Raji (cell line): ENCODE measurements around the gene HIVEP3.

ENCODE experiments used
- POLR2A ChIP-seq: IDR thresholded peaks from 2 replicates; pipeline ENCODE4 v1.6.1; 2011; ENCODE audit warnings: low read depth, low read length, control low read depth; ENCODE audit not compliant: insufficient read depth

HIVEP3 gene

DNA sequence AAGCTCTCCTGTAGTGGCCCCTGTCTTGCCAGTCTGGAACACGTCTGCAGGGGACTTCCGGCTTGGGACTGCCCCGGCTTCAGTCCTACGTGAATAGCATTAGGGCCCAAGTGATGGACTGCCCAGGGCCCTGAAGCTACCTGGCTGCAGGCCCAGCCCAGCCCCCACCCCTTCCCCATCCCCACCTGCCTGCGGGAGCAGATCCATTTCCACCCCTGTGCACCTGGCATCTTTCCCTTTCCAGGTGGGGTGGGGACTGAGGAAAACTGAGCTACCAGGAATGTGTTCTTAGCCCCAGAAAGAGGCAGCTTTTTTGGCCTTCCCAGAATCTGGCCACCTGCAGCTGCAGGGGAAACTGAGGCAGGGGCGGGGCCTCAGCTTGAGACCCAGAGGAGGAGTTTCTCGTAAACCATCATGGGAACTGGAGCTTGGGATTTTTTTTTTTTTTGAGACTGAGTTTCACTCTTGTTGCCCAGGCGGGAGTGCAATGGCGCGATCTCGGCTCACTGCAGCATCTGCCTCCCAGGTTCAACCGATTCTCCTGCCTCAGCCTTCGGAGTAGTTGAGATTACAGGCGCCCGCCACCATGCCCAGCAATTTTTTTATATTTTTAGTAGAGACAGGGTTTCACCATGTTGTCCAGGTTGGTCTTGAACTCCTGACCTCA lies 437.5 kb downstream of the HIVEP3 start:
- no peak for TF ChIP-seq POLR2A

DNA sequence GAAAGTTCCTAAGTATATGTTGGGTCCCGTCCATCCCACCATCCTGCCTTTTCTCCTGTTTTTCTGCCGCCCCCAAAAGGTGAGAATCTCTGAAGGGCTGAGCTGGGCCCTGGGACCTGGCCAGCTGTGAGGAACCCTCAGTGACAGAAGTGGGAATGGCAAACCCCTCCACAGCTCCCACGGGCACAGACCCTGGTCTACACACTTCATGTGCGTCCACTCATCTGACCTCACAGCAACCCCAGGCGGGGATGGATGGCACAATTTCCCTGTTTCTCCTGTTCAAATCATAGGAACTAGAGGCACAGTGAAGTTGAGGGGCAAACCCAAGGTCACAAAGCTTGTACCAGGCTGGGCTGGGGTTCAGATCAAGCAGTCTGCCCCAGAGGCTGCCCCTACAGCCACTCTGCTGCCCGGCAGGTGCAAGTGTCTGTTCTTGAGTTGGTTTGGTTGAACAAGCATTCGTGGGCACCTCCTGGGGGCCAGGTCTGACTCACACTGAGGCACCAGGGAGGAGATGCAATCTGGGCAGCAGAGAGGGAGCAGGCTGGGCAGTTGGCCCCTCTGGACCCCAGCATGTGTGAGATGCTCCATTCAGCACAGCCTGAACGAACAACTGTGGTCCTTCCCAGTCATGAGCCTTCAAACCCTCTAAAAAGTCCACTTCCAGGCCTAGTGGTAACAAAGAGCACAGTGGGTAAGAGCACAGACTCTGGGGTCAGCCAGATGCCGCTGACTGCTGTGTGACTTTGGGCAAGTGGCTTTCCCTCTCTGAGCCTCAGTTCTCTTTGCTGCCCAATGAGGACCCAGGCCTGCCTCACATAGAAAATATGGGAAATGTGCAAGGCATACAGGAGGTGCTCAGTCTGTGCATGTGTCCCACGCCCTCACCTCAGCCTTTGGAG lies 438.3 kb downstream of the HIVEP3 start:
- no peak for TF ChIP-seq POLR2A

DNA sequence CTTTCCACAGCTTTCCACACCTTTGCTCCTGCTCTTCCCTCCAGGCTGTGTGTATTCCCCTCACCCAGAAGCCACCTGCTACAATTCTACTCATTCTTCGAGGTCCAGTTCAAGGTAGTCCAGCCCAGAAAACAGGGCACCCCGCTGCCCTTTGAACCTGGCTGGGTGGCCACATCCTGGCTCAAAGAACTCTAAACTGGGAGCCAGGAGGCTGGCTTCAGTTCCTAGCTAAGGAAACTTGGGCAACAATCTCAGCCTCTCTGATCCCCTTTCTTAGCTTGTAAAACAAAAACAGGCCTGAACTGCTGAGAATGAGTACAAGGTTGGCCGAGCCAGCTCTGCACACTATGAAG lies 438.9 kb downstream of the HIVEP3 start:
- TF ChIP-seq POLR2A, result no peak

DNA sequence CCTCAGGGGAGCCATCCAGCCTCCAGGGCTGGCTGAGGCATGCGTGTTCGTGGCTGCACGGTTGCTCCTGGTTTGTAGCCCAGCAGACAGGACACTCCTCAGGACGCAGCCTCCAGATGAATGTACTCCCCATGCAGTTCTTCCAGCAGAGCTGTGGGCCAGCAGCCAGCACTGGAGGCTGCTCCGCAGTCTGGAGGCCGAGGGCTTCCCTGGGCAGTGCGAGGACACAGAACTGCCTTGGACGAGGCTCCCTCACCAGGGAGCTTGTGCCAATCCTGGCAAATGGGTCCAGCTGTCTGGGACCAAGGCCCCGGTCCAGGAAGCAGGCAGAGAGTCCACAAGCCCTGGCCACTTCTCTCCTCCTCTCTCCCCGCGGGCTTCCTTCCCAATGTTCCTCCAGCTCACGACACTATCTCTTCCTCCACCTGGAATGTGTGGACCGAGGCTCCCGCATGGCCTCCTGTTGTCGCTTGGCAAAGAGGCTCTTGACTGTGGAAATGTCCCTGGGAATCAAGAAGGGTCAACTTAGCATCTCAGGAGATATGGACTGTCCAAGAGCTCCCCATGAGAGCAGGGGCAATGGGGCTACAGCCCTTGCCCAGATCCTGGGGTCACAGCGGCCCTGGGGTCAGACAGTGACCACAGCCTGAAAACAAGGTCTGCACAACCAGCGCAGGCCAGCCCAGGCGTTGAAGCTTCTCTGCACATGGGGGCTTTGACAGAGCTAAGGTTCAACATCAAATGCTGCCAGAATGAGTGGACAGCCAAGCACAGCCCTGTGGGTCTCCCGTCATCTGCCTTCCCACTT lies 439.5 kb downstream of the HIVEP3 start:
- no peak for TF ChIP-seq POLR2A

DNA sequence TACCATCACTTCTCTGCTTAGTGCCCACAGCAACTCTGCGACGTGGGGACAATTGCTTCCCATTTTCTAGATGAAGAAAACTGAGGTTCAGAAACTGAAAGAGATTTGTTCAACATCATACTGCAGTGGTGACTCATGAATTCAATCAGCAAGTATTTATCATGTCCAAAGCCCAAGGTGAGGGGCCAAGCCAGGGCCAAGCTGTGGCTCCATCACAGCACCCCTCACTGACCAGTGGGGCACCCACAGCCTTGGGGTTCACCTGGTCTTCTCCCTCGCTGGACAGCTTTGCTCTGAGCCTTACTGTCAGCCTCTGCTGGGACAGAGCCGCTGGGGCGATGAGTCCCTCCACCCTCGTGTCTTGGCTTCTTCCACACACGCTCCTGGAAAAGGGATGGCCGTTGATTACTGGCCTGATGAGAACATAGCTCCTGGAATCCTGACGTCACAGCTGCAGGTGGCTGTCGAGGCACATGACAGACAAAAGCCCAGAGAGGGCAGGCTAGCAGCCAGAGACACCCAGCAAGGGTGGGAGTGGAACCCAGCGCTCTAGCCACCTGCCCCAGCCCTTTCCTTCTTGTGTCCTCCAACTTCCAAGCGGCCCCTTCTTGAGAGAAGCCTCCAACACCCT lies 440.5 kb downstream of the HIVEP3 start:
- TF ChIP-seq POLR2A, result no peak

DNA sequence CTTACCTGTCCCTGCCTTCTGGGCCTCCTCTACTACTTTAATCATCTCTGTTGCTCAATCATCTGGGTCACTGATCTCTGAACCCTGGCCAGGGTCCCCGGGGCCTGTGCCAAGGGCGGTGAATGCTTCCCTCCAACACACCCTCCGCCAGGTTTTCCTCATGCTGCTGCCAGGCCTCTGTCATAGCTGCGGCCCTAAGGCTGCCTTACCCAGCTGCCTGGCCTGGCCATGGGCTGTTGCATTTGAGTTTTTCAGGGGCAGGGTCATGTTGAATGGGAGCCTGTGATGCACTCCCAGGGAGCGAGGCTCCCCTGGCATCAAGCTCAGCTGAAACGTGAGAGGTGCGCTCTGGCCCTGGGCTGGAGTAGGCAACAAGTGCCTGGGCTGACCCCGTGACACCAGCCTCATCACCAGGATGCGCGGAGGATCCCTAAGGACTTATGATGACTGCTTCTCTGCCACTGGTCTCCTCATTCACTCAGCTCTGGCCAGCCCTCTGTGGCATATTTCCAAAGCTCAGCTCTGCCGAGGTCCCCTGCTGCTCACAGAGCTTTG lies 441.8 kb downstream of the HIVEP3 start:
- TF ChIP-seq POLR2A, result no peak

DNA sequence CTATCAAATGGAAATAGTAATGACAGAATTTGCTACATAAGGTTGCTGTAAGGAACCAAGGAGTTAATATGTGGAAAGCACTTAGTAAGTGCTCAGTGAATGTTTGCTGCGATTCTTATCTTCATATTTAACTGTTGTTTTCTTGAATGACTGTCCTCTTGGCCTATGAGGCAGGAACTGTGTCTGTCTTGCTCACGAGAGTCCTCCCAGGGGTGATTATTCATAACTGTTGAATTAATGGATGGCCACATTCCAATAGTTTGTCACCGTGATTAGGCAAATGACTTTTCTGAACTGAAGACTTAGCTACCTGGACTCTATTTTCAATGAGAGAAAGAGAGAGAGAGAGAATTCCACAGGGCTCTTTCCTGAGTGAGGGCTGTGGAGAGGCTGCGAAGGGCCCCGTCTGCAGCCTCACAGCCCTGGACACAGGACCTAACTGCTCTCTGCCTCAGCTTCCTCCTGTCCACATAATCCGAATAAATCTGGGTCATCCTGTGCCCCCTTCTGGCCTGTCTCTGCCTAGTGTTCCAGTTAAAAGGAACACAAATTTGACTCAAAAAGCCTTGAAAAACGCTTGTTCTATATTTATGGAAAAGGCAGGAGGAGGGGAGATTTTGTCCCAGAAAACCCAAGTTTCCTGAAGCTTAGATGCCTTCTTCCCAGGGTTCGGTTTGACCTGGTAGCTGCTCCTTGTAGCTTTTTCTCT lies 442.7 kb downstream of the HIVEP3 start:
- TF ChIP-seq POLR2A, result no peak

DNA sequence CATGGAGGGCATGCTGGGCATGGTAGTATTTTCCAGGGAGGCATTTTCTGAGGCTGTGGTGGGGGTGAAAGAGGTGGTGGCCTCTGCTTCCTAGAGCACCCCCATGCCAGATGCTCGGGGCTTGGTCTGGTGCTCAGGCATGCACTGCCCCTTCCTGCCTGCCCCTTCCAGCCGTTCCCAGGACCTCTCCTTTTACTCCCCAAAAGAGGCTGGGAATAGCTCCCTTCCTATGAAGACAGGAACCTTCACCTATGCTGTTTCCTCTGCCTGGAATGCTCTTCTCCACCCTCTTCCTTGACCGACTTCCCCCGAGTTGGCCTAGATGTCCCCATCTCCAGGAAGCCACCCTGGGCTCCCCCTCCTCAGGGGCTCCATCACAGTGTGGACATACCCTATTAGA lies 443.4 kb downstream of the HIVEP3 start:
- TF ChIP-seq POLR2A, result no peak

DNA sequence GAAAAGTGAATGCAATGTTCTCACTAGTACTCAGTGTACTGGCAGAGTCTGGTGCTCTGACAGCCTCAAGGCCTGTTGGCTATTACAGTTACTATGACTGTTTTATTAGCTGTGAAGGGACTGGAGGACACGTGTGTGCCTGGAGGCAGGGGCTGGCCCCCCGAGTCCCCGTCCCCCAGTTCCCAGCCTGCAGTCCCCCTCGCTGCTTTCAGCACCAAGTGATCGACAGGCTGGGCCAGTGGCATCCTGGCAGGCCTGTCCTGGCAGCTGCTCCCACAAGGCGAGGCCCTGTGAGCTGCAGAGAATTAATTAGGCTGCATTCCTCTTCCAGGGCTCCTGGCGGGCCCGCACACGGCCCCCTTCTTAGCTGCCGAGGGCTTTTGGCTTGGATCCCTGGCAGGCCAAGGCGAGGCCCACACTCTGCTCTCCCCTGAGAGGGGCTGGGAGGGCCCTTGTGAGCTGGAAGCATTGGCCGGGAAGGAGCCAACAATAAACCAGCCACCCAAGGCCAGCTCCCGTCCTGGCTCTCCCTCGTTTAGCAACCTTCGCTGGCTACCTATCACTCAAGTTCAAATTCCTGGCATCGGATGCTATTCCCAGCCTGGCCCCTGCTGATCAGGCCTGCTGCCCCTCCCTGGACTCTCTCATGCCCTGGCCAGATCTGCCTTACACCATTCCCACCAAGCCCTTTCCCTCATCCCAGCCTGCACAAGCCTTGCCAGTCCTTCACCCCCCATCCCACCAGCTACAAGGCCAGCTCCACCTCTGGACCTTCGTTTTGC lies 444.0 kb downstream of the HIVEP3 start:
- TF ChIP-seq POLR2A, result no peak

DNA sequence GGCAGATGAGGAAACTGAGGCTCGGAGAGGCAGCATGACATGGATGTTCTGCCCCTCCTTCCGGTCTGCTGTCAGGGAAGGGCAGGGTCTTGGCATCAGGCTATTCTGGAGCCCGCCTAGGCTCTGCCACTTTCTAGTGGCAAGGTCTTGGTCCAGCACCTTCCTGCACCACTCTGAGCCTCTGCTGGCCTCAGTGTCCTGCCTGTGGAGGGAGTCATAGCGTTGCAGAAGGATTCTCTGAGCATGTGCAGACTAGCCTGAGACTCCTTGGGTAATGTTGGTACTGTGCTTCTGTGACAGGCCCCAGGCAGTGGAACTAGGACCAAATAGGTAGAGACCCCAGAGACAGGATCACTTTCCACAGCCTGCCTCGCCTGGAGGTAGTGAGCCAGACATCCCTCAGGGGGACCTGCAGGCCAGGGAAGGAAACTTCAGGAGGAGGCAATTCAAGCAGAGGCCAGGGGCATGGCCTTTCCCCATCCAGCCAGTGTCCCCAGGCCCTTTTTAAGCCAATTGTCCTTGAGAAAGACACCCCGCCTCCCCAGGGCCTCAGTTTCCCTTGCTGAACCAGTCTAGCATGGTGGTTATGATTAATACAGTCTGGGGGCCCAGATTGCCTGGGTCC lies 444.9 kb downstream of the HIVEP3 start:
- TF ChIP-seq POLR2A, result no peak

DNA sequence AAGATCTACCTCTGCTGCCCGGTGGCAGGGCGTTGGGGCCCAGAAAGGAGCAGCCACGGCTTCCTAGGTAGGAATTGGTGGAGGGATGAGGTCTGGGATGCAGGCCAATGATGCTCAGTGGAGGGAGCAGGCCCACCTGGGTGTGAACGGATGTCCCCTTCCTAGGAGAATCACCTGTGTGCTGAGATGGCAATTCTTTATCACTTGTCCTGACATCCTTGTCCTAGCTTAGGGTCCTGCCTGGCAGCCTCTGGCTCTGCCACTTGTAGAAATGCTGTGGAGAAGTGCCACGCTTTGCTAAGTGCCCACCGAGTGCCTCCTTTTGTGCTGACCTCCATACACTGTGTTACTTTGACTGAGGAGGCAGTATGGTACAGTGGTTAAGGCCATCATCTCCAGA lies 447.1 kb downstream of the HIVEP3 start:
- TF ChIP-seq POLR2A, result no peak

DNA sequence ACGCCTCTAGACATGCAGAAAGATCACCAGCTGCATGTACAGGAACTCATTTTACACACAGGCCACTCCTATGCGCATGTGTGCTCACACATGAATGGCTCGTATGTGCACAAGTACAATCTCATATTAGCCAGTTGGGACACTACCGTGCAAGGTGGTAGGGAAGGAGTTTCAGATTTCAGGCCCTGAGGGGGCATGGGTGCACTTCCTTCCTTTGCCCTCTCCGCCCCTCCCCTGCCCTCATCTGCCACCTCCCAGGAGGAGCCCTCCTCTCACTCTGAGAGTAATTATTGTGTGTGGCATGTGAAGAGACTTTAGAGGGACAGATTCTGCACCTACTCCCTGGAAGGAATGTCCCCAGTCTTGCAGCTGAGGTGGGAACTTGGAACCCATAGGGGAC lies 449.0 kb downstream of the HIVEP3 start:
- TF ChIP-seq POLR2A, result no peak

DNA sequence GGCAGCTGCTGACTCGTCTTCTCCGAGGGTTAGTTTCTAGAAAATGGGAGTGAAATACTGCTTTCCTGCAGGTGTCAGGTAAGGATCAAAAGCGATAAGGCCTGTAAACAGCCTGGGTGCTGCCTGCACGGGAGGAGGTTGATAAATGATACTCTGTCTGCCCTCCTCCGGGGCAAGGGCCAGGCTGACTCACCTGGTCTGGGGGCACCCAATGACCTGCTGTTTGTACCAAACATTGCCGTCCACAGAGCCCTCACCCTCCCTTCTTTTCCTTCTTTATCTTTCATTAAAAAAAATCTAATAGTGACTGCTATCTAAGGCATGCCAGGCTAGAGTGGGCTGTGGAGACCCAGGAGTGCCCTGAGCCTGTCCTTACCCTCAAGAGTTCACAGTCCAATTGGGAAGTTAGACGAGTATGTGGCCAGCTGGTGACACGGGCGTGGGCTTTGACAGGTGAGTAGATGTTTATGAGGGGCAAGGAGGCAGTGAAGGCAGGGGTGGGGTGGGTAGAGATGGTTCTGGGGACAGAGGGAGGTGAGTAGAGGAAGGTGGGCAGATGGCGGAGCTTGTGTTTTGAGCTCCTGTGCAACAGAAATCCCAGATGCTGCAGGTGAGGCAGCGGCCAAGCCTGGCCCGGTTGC lies 450.5 kb downstream of the HIVEP3 start:
- no peak for TF ChIP-seq POLR2A
